H1 (cell line): Measurements from ENCODE around the gene TBC1D26. TPM values are rescaled to one million over a fixed set of nuclear protein-coding genes. Genes with fewer than 3 reads are reported as not detected.

Experiments used
- CTCF ChIA-PET: fragments of 300-600 bp; sonication (Branson Sonifier 250); formaldehyde crosslinking; loops from one replicate; lab custom pipeline; 2021; ENCODE audit not compliant: partially characterized antibody; lab: Charles Lee
- POLR2A ChIA-PET: fragments of 300-600 bp; sonication (Branson Sonifier 250); formaldehyde crosslinking; loops from one replicate; lab custom pipeline; 2021; ENCODE audit warnings: inconsistent platforms; ENCODE audit not compliant: partially characterized antibody; lab: Charles Lee
- DNase-seq, 2 experiments: peaks; one replicate each; pipeline versions ENCODE4 v3.0.0 to v3.0.0-alpha.2; 2010 to 2022; ENCODE audit warnings: low spot score in 2 of 2, low read depth in 1 of 2, mixed read lengths in 1 of 2
- FAIRE-seq: peaks from 2 replicates; lab custom pipeline; 2011; peaks lifted over from hg19 to GRCh38; lab: Jason Lieb, UNC
- H2AFZ ChIP-seq: 2 replicates; pipeline ENCODE4 v1.8.1; 2012; ENCODE audit warnings: low read length, inconsistent platforms
- H2AK5ac ChIP-seq: 2 replicates; pipeline ENCODE4 v1.6.1; 2013; ENCODE audit warnings: low read depth, low read length
- H2BK120ac ChIP-seq: replicated peaks from 2 replicates; pipeline ENCODE3; 2013; ENCODE audit warnings: low read depth, low read length, inconsistent platforms
- H2BK12ac ChIP-seq: 2 replicates; pipeline ENCODE4 v1.6.1; 2013; ENCODE audit warnings: low read depth, low read length
- H2BK15ac ChIP-seq: 2 replicates; pipeline ENCODE4 v1.6.1; 2013; ENCODE audit warnings: low read length
- H2BK20ac ChIP-seq: 2 replicates; pipeline ENCODE4 v1.6.1; 2013; ENCODE audit warnings: low read length
- H2BK5ac ChIP-seq: 2 replicates; pipeline ENCODE4 v1.6.1; 2013; ENCODE audit warnings: low read depth, low read length
- H3K14ac ChIP-seq: 2 replicates; pipeline ENCODE4 v1.6.1; 2013; ENCODE audit warnings: inconsistent platforms; ENCODE audit not compliant: insufficient read length
- H3K18ac ChIP-seq: 2 replicates; pipeline ENCODE4 v1.6.1; 2013; ENCODE audit warnings: low read length; ENCODE audit errors: extremely low read depth
- H3K23ac ChIP-seq: 2 replicates; pipeline ENCODE4 v1.6.1; 2013; ENCODE audit warnings: inconsistent platforms; ENCODE audit not compliant: insufficient read length
- H3K23me2 ChIP-seq: 2 replicates; pipeline ENCODE4 v1.6.1; 2013; ENCODE audit warnings: low read depth, low read length
- H3K27ac ChIP-seq: 2 replicates; pipeline ENCODE4 v1.6.1; 2011; ENCODE audit warnings: low read depth, low read length, inconsistent platforms
- H3K27me3 ChIP-seq, 4 experiments: replicated peaks in 1 of 4; 1 replicate in 1 of 4; 2 replicates in 3 of 4; pipeline versions ENCODE4 v1.6.1 to v1.8.1; 2011 to 2013; ENCODE audit warnings: low read length in 3 of 4, mild to moderate bottlenecking in 3 of 4, inconsistent platforms in 2 of 4, mixed read lengths in 2 of 4, moderate library complexity in 1 of 4; ENCODE audit not compliant: control insufficient read depth in 3 of 4, insufficient read depth in 3 of 4; ENCODE audit errors: extremely low read depth in 1 of 4
- H3K36me3 ChIP-seq, 4 experiments: 2 replicates each; pipeline versions ENCODE4 v1.6.1 to v1.8.1; 2011 to 2013; ENCODE audit warnings: mild to moderate bottlenecking in 4 of 4, low read length in 3 of 4, moderate library complexity in 2 of 4, control low read depth in 1 of 4, inconsistent platforms in 1 of 4; ENCODE audit not compliant: insufficient read depth in 4 of 4, control insufficient read depth in 2 of 4
- H3K4ac ChIP-seq: replicated peaks from 2 replicates; pipeline ENCODE3; 2013; ENCODE audit warnings: low read length, low read depth, mixed read lengths, inconsistent platforms; ENCODE audit not compliant: insufficient read length
- H3K4me1 ChIP-seq, 4 experiments: replicated peaks in 1 of 4; 1 replicate in 1 of 4; 2 replicates in 3 of 4; pipeline versions ENCODE4 v1.6.1 to v1.8.1; 2011 to 2013; ENCODE audit warnings: low read length in 3 of 4, inconsistent platforms in 2 of 4, mixed read lengths in 1 of 4; ENCODE audit not compliant: insufficient read depth in 4 of 4, control insufficient read depth in 3 of 4
- H3K4me2 ChIP-seq, 2 experiments: 2 replicates each; pipeline versions ENCODE4 v1.6.1 to v1.8.1; 2011 to 2013; ENCODE audit warnings: low read depth in 2 of 2, low read length in 2 of 2, control low read depth in 1 of 2, inconsistent platforms in 1 of 2, mild to moderate bottlenecking in 1 of 2; ENCODE audit not compliant: insufficient read depth in 1 of 2
- H3K4me3 ChIP-seq, 4 experiments: fragments of 200-600, 300-600 bp in 1 of 4; sonication (generic), shearing (Covaris generic), sonication (Bioruptor Twin) in 1 of 4; 2 replicates each; pipeline versions ENCODE4 v1.5.1 to v1.8.1; 2011 to 2016; ENCODE audit warnings: low read length in 4 of 4, low read depth in 3 of 4, control low read depth in 2 of 4, inconsistent platforms in 2 of 4, mild to moderate bottlenecking in 2 of 4, mixed read lengths in 1 of 4, moderate library complexity in 1 of 4; ENCODE audit not compliant: insufficient read depth in 2 of 4; ENCODE audit errors: extremely low read depth in 1 of 4
- H3K56ac ChIP-seq: replicated peaks from 2 replicates; pipeline ENCODE3; 2013; ENCODE audit warnings: low read depth, mild to moderate bottlenecking, mixed read lengths, low read length, inconsistent platforms; ENCODE audit not compliant: insufficient read length
- H3K79me1 ChIP-seq: 2 replicates; pipeline ENCODE4 v1.6.1; 2013; ENCODE audit warnings: low read depth, low read length, control low read depth
- H3K79me2 ChIP-seq, 2 experiments: 2 replicates each; pipeline versions ENCODE4 v1.6.1 to v1.8.1; 2012 to 2013; ENCODE audit warnings: low read length in 2 of 2, mild to moderate bottlenecking in 2 of 2, inconsistent platforms in 1 of 2; ENCODE audit not compliant: insufficient read depth in 2 of 2, control insufficient read depth in 1 of 2
- H3K9ac ChIP-seq, 4 experiments: replicated peaks in 1 of 4; 1 replicate in 1 of 4; 2 replicates in 3 of 4; pipeline versions ENCODE4 v1.6.1 to v1.8.1; 2011 to 2013; ENCODE audit warnings: low read depth in 3 of 4, low read length in 3 of 4, control low read depth in 2 of 4, mild to moderate bottlenecking in 2 of 4, moderate library complexity in 2 of 4, inconsistent platforms in 1 of 4; ENCODE audit errors: extremely low read depth in 1 of 4
- H3K9me3 ChIP-seq, 2 experiments: 2 replicates each; pipeline versions ENCODE4 v1.6.1 to v1.8.1; 2012 to 2013; ENCODE audit warnings: mild to moderate bottlenecking in 2 of 2, moderate library complexity in 2 of 2, control low read depth in 1 of 2, inconsistent platforms in 1 of 2, low read depth in 1 of 2, low read length in 1 of 2, mixed read lengths in 1 of 2; ENCODE audit not compliant: insufficient read depth in 2 of 2
- H4K20me1 ChIP-seq, 2 experiments: replicated peaks in 1 of 2; 2 replicates each; pipeline versions ENCODE3 to v1.8.1; 2011 to 2013; ENCODE audit warnings: inconsistent platforms in 2 of 2, low read length in 2 of 2, mild to moderate bottlenecking in 1 of 2; ENCODE audit not compliant: insufficient read depth in 2 of 2, control insufficient read depth in 1 of 2
- H4K5ac ChIP-seq: 2 replicates; pipeline ENCODE4 v1.6.1; 2013; ENCODE audit warnings: low read length, low read depth, mixed read lengths, inconsistent platforms; ENCODE audit not compliant: insufficient read length
- H4K8ac ChIP-seq: 2 replicates; pipeline ENCODE4 v1.8.0; 2013; ENCODE audit warnings: mild to moderate bottlenecking, moderate library complexity, low read length, inconsistent platforms; ENCODE audit not compliant: insufficient read depth; ENCODE audit errors: extremely low read depth
- H4K91ac ChIP-seq: replicated peaks from 2 replicates; pipeline ENCODE3; 2013; ENCODE audit warnings: low read length, mixed read lengths, inconsistent platforms; ENCODE audit not compliant: insufficient read length
- BCL11A ChIP-seq, 2 experiments: IDR thresholded peaks; one replicate each; pipeline ENCODE4 v1.6.1; 2011; ENCODE audit warnings: low read depth in 2 of 2, low read length in 2 of 2, mild to moderate bottlenecking in 2 of 2
- EGR1 ChIP-seq: IDR thresholded peaks from 2 replicates; pipeline ENCODE4 v1.6.1; 2011; ENCODE audit warnings: low read depth, low read length, borderline replicate concordance
- GABPA ChIP-seq: IDR thresholded peaks from 2 replicates; pipeline ENCODE4 v1.6.1; 2011; ENCODE audit warnings: mild to moderate bottlenecking, low read length, moderate library complexity, borderline replicate concordance; ENCODE audit not compliant: insufficient read depth
- GTF2F1 ChIP-seq: IDR thresholded peaks from 2 replicates; pipeline ENCODE4 v1.6.1; 2012; ENCODE audit warnings: low read depth, low read length, improper control_type of control experiment, borderline replicate concordance
- PHF8 ChIP-seq: fragments of 200-600 bp; sonication (generic); conservative IDR thresholded peaks from 2 replicates; pipeline ENCODE4 v1.7.1; 2012; ENCODE audit warnings: low read depth, mild to moderate bottlenecking, inconsistent platforms, low read length, moderate library complexity
- RFX5 ChIP-seq: IDR thresholded peaks from 2 replicates; pipeline ENCODE4 v1.6.1; 2011; ENCODE audit warnings: low read depth, low read length, improper control_type of control experiment, borderline replicate concordance
- SAP30 ChIP-seq: fragments of 300-600 bp; sonication (generic); IDR thresholded peaks from 2 replicates; pipeline ENCODE4 v1.7.1; 2012; ENCODE audit warnings: low read length, moderate library complexity, mild to moderate bottlenecking, inconsistent platforms; ENCODE audit not compliant: insufficient read depth, insufficient replicate concordance
- TBP ChIP-seq: IDR thresholded peaks from 2 replicates; pipeline ENCODE4 v1.6.1; 2011; ENCODE audit warnings: low read depth, low read length, improper control_type of control experiment
- WGBS, 2 experiments: shearing (Covaris generic) in 1 of 2; methylation state at CpG; one replicate each; pipeline versions ENCODE4 v1.1.6 to v1.1.7; 2013 to 2015; ENCODE audit warnings: low lambda C conversion rate in 2 of 2, mixed read lengths in 2 of 2, inconsistent platforms in 1 of 2, low coverage in 1 of 2, missing lambda C conversion rate in 1 of 2; ENCODE audit not compliant: insufficient replicate concordance in 2 of 2, insufficient coverage in 1 of 2, insufficient read length in 1 of 2; ENCODE audit errors: extremely low coverage in 1 of 2, missing lambda C conversion rate in 1 of 2; 5-methylcytosine and 5-hydroxymethylcytosine counted together
- polyA plus RNA-seq, 7 experiments: library from polyadenylated mRNA; depleted of rRNA in 3 of 7; stranded (reverse) in 5 of 7; unstranded in 2 of 7; fragments of >200 nt in 5 of 7; fragments of 200-250 nt in 2 of 7; gene quantifications; 1 replicate in 5 of 7; 2 replicates in 1 of 7; 4 replicates in 1 of 7; pipeline versions ENCODE4 v1.2.1 to v1.2.3, GENCODE V29; 2011 to 2013; ENCODE audit warnings: missing spikeins in 2 of 7, mixed read lengths in 2 of 7
- total RNA-seq: library from RNA; stranded (reverse); fragmentation: NEBNext Ultra II Directional; extraction: Animal tissue kit (Norgen Biotek cat#: 25700); gene quantifications from 2 replicates; pipeline ENCODE4 v1.2.1, GENCODE V29; 2021
- TF ChIP-seq, protein P1 (sequence below), 3 experiments: IDR thresholded peaks; 1 replicate in 2 of 3; 2 replicates in 1 of 3; pipeline versions ENCODE4 v1.5.1 to v1.6.1; 2011; ENCODE audit warnings: low read length in 3 of 3, mild to moderate bottlenecking in 3 of 3, inconsistent platforms in 2 of 3, low read depth in 1 of 3, moderate library complexity in 1 of 3; ENCODE audit not compliant: insufficient read depth in 1 of 3; ENCODE audit errors: control extremely low read depth in 1 of 3

The TBC1D26 gene
- total and polyA plus RNA-seq, 2 of the 8 experiments (the other 6 are each of a cell fraction or from before 2014, with no cell fraction given), result 0.84 to 1.4 TPM

DNA sequence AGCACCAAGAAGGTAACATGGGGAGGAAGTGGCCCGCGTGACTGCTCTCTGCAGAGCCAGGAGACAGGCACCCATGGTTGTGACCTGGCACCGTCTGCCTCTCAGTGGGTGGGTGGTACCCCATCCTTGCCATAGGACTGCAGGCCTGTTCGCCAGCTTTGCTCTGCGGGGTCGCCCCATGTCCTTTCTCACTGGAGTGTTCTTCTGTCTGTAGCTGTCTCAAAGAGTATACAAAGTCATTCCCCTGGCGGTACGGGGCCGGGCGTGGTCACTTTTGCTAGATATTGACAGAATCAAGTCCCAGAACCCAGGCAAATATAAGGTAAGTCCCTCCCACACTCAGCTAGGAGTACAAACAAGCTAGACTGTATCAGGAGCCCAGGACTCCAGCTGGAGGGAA is 6.0 kb downstream of the TBC1D26 start:
- no peak overlapping the region for H3K27ac ChIP-seq
- no peak overlapping the region for H3K4me3 ChIP-seq
- no peaks in the 10 kb centered on the region for H3K36me3 ChIP-seq
- H4K8ac ChIP-seq, result no peak overlapping the region
- no peak overlapping the region for H3K4me2 ChIP-seq
- H3K4me1 ChIP-seq, result no peaks in the 10 kb centered on the region
- no peak overlapping the region for H3K18ac ChIP-seq
- no peak overlapping the region for H3K14ac ChIP-seq
- TF ChIP-seq, protein P1, sequence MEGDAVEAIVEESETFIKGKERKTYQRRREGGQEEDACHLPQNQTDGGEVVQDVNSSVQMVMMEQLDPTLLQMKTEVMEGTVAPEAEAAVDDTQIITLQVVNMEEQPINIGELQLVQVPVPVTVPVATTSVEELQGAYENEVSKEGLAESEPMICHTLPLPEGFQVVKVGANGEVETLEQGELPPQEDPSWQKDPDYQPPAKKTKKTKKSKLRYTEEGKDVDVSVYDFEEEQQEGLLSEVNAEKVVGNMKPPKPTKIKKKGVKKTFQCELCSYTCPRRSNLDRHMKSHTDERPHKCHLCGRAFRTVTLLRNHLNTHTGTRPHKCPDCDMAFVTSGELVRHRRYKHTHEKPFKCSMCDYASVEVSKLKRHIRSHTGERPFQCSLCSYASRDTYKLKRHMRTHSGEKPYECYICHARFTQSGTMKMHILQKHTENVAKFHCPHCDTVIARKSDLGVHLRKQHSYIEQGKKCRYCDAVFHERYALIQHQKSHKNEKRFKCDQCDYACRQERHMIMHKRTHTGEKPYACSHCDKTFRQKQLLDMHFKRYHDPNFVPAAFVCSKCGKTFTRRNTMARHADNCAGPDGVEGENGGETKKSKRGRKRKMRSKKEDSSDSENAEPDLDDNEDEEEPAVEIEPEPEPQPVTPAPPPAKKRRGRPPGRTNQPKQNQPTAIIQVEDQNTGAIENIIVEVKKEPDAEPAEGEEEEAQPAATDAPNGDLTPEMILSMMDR (IDR thresholded peaks at IDR 0.05; ENCODE audit: control extremely low read depth in 1 of 3, insufficient read depth in 1 of 3, low read depth in 1 of 3, low read length in 3 of 3), result no peak
- TF ChIP-seq GTF2F1, result no peak
- TF ChIP-seq SAP30, result no peak
- no peak for TF ChIP-seq GABPA
- no peak for TF ChIP-seq BCL11A (IDR thresholded peaks at IDR 0.05; ENCODE audit: low read depth in 2 of 2, low read length in 2 of 2)
- TF ChIP-seq RFX5, result no peak
- TF ChIP-seq TBP, result no peak
- TF ChIP-seq EGR1, result no peak
- no peak for TF ChIP-seq PHF8
- no peak overlapping the region for H3K9ac ChIP-seq
- H3K4ac ChIP-seq, result no peak overlapping the region
- ChIA-PET POLR2A (no interaction called here), CTCF (no interaction called here)
- H4K5ac ChIP-seq, result no peak overlapping the region
- WGBS, 2 experiments, result 92% methylated on average over 10 of the region's 10 CpGs; no CpG with 5 or more reads in 1 of the 2 experiments
- H3K9me3 ChIP-seq, result no peaks in the 10 kb centered on the region; a peak in 1 of 4 replicates
- no peak overlapping the region for H2BK12ac ChIP-seq
- no peaks in the 10 kb centered on the region for H4K20me1 ChIP-seq
- H3K23ac ChIP-seq, result no peak overlapping the region
- no peaks in the 10 kb centered on the region for H3K23me2 ChIP-seq
- H2BK5ac ChIP-seq, result no peak overlapping the region
- H3K56ac ChIP-seq, result no peak overlapping the region
- no peak overlapping the region for H2AK5ac ChIP-seq
- DNase-seq, result no peak
- no peak overlapping the region for H2BK20ac ChIP-seq
- H3K79me1 ChIP-seq, result no peaks in the 10 kb centered on the region
- H2BK15ac ChIP-seq, result no peak overlapping the region
- no peaks in the 10 kb centered on the region for H3K79me2 ChIP-seq
- no peaks in the 10 kb centered on the region for H3K27me3 ChIP-seq
- no peak overlapping the region for H4K91ac ChIP-seq
- H2AFZ ChIP-seq, result no peak overlapping the region
- no peak overlapping the region for H2BK120ac ChIP-seq
- FAIRE-seq, result no peak
